NCI-H1092 (cell line): ENCODE data around the gene IGFBP3.

Experiments used
- DNase-seq: peaks from one replicate; lab custom pipeline; 2025; lab: John Stamatoyannopoulos, UW

The IGFBP3 gene

DNA sequence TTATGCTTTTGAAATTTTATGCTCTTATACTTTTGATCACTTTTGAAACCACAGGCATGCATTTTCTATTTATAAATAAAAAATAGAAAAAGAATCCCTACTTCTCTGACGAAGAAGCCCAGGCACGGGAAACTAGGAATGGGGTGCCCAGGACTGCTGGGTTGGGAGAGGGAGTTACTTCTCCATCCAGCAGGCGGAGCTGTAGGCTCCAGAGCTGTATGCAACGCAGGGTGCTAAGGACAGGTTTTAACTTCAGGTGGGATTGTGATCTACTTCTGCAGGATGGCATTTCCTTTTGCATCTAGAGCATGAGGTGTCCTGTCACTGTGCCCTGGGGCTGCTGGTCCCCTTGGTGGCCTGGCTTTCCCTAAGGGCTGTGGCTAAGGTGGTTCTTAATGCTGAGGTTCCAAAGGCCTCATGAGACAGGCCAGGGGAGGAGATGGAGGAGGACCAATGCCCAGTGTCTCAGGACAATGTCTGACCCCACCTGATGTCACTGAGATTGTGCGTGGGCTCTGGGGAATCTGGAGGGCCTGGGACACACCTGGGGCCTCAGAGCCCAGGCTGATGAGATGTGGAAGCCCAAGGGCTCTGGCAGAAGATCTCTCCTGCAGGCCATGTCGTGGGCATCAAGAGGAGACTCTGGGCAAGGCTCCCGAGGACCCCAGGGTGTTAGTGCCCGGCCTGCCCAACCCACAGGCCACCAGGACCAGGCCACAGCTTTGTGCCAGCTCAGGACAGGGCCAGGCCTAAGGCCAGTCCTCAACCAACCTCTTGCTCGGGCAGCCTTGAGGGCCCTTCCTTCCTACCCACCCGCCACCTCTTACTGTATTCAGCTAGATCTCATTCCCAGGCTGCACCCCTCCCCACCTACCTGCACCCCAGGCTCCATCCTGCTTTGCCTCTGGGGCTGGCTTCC, 48.7 kb downstream of the IGFBP3 start:
- no peak for DNase-seq

DNA sequence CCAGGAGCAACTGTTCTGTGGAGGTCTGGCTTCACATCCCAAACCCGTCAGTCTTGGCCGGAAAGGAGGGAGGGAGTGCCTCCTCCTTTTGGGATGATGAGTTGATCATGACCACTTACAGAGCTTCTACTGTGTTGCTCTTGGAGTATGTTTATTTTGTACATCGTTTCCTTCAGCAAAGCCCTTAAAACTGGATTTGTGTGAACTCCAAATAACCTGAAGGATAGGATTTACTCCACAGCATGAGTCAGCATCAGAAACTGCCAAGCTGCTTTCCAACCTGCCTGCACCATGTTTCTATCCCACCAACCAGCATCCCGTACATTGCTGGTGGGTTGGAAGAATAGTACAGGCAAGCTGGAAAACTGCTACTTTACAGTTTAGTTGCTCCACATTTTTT, 51.6 kb downstream of the IGFBP3 start:
- no peak for DNase-seq

DNA sequence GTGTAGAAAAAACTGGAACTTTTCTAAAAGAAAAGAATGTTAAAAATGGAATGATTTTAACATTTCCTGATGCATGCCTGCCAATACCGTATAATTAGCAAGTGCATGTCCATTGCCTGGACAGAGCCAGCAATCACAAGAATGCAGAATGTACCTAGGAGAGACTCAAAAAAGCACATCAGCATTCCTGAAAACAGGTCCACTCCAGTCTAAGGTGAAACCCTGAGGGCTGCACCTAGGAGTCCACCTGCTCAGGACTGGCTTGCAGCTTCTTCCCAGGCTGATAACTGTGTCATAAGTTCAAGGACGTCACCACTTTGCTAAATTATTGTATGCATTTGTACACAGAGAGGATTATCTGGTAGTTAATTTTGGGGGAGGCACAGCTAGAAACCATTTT, 53.6 kb downstream of the IGFBP3 start:
- no peak for DNase-seq

DNA sequence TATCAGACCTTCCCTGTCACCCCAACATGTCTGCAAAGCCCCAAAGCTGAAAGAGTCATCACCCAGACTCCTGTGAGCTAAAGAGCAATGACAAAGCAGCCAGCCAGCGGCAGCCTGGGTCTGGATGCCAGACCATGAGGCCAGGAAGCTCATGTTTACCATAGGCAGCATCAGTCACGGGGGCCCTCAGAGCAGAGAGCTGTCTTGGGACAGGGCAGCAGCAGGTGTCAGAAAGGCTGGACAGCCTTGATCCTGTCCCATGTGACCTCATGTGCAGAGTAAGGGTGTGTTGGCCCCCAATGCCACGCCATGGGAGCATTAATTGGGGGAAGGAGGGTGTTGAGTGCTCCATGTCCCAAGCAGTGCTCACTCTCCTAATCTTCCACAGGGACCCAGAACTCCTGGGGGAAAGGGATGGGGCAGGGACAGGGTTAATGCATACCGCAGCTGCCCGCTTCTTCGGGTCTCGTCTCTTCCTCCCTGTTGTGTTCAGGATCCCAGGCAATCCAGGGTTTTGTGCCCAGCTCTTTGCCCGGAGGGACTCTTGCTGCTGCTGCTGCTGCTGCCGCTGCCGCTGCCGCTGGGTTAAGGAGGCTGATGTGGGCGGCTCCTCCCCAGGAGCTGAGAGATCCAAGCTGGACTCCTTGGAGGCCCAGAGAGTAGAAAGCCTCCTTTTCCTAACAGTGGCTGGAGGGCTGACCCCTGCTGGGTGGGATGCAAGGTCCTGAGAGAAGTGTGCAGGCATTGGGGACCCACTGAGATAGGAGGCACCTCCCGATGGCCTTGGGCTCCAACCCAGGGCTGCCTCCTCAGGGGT, 55.3 kb downstream of the IGFBP3 start:
- no peak for DNase-seq

DNA sequence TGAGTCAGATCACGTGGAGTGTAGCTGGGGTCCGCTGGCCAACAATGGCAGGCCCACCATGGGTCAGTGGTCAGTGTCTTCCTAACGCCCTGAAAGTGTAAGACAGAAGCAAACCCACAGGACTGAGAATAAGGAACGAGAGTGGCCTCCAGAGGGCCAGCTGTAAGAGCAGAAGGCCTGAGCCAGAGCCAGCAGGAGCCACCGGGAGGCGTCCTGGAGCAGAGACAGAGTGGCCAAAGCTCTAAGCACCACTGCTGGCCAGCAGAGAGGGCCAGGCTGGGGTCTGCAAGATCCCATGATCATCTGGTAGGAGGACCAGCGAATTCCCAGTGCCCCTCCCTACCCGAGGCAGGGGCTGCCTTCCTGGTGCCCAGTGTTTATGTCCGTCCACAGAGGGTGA, 57.4 kb downstream of the IGFBP3 start:
- no peak for DNase-seq
